ENCODE measurements around the gene CCDC150. TPM values are rescaled to one million over a fixed set of nuclear protein-coding genes. Genes with fewer than 3 reads are reported as not detected.

The CCDC150 gene
- total RNA-seq, 1 experiment from 2014 or later, result 19.0 TPM

DNA sequence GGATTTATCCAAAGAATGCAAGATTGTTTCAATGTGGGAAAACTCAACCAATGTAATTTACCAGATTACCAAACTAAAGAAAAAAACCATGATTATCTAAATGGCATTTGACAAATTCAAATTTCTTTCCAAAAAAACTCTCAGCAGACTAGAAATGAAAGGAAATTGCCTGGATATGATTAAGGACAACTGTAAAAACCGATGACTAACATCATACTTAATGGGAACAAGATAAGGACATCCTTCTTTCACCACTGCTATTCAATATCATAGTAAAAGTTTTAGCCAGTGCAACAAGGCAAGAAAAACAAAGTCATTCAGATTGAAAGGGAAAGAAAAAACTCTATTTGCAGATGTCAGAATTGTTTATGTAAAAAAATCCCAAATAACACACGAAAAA lies 4.4 kb upstream of the CCDC150 start:
- H3K27ac ChIP-seq (ENCODE audit: low read length), result no peak overlapping the region
- H3K36me3 ChIP-seq (ENCODE audit: control insufficient read depth, insufficient read depth, low read length), result peaks cover 2% of the 10 kb centered on the region; the same call in 1 of the 2 replicates
- no peak overlapping the region for H3K4me3 ChIP-seq (ENCODE audit: low read depth in 2 of 2, low read length in 2 of 2)
- H3K4me1 ChIP-seq (ENCODE audit: control insufficient read depth, insufficient read depth, low read length), result peaks cover 2% of the 10 kb centered on the region
- POLR2A ChIA-PET, result no interaction called here
- CTCF ChIA-PET, result no interaction called here
- no peak for ATAC-seq
- H3K9me3 ChIP-seq (ENCODE audit: control insufficient read depth, insufficient read depth, low read depth, low read length), result 0 out of 2 replicates have a peak, but pooled peaks cover 6% of the 10 kb centered on the region
- intact Hi-C loops (cut with micrococcal nuclease; ENCODE audit: unreplicated experiment) (no loop called here), in situ Hi-C loops (cut with HindIII; ENCODE audit: low pct_unique_long_range_greater_than_20kb, low sequenced_read_pairs) (no loop called here)
- BruUV-seq (replicated peaks), result no TSS peak
- no peak for TF ChIP-seq SIN3A (IDR thresholded peaks at IDR 0.05; ENCODE audit: borderline replicate concordance, insufficient read depth, low read depth, low read length)
- TF ChIP-seq, protein P1, sequence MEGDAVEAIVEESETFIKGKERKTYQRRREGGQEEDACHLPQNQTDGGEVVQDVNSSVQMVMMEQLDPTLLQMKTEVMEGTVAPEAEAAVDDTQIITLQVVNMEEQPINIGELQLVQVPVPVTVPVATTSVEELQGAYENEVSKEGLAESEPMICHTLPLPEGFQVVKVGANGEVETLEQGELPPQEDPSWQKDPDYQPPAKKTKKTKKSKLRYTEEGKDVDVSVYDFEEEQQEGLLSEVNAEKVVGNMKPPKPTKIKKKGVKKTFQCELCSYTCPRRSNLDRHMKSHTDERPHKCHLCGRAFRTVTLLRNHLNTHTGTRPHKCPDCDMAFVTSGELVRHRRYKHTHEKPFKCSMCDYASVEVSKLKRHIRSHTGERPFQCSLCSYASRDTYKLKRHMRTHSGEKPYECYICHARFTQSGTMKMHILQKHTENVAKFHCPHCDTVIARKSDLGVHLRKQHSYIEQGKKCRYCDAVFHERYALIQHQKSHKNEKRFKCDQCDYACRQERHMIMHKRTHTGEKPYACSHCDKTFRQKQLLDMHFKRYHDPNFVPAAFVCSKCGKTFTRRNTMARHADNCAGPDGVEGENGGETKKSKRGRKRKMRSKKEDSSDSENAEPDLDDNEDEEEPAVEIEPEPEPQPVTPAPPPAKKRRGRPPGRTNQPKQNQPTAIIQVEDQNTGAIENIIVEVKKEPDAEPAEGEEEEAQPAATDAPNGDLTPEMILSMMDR (IDR thresholded peaks at IDR 0.05), result no peak
- no peak for TF ChIP-seq TCF7L2 (IDR thresholded peaks at IDR 0.05; ENCODE audit: low read depth, low read length)
- TF ChIP-seq, protein P2, sequence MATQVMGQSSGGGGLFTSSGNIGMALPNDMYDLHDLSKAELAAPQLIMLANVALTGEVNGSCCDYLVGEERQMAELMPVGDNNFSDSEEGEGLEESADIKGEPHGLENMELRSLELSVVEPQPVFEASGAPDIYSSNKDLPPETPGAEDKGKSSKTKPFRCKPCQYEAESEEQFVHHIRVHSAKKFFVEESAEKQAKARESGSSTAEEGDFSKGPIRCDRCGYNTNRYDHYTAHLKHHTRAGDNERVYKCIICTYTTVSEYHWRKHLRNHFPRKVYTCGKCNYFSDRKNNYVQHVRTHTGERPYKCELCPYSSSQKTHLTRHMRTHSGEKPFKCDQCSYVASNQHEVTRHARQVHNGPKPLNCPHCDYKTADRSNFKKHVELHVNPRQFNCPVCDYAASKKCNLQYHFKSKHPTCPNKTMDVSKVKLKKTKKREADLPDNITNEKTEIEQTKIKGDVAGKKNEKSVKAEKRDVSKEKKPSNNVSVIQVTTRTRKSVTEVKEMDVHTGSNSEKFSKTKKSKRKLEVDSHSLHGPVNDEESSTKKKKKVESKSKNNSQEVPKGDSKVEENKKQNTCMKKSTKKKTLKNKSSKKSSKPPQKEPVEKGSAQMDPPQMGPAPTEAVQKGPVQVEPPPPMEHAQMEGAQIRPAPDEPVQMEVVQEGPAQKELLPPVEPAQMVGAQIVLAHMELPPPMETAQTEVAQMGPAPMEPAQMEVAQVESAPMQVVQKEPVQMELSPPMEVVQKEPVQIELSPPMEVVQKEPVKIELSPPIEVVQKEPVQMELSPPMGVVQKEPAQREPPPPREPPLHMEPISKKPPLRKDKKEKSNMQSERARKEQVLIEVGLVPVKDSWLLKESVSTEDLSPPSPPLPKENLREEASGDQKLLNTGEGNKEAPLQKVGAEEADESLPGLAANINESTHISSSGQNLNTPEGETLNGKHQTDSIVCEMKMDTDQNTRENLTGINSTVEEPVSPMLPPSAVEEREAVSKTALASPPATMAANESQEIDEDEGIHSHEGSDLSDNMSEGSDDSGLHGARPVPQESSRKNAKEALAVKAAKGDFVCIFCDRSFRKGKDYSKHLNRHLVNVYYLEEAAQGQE (IDR thresholded peaks at IDR 0.05; ENCODE audit: insufficient read depth in 1 of 2, low read depth in 2 of 2, low read length in 1 of 2), result no peak
- no peaks in the 10 kb centered on the region for H3K27me3 ChIP-seq (ENCODE audit: control insufficient read depth, insufficient read depth, low read length)
- no peak for DNase-seq (ENCODE audit: low read depth, low spot score)

DNA sequence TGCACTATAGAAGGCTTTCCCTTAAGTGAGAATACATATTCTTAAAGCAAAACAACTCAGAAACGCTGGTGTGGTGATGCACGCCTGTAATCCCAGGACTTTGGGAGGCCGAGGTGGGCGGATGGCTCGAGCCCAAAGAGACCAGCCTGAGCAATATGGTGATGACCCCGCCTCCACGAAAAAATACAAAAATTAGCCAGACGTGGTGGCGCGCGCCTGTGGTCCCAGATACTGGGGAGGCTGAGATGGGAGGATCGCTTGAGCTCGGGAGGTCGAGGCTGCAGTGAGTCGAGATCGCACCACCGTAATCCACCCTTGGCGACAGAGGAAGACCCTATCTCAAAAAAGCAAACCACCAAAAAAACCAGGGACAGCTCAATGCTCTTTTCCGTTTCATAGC lies 750 bp upstream of the CCDC150 start:
- peaks cover 2% of the 10 kb centered on the region; the same call in 1 of the 2 replicates for H3K36me3 ChIP-seq (ENCODE audit: control insufficient read depth, insufficient read depth, low read length)
- ATAC-seq (no peak), DNase-seq (ENCODE audit: low read depth, low spot score) (no peak)
- peak overlapping the region; percentile 60; the same call in 1 of the 2 replicates for H3K27ac ChIP-seq (ENCODE audit: low read length)
- H3K9me3 ChIP-seq (ENCODE audit: control insufficient read depth, insufficient read depth, low read depth, low read length), result no peaks in the 10 kb centered on the region
- H3K4me1 ChIP-seq (ENCODE audit: control insufficient read depth, insufficient read depth, low read length), result peaks cover 8% of the 10 kb centered on the region
- peak overlapping the region; percentile 86 to 94 for H3K4me3 ChIP-seq (ENCODE audit: low read depth in 2 of 2, low read length in 2 of 2)
- intact Hi-C loops (cut with micrococcal nuclease; ENCODE audit: unreplicated experiment) (no loop called here), in situ Hi-C loops (cut with HindIII; ENCODE audit: low pct_unique_long_range_greater_than_20kb, low sequenced_read_pairs) (no loop called here)
- no TSS peak for BruUV-seq (replicated peaks)
- H3K27me3 ChIP-seq (ENCODE audit: control insufficient read depth, insufficient read depth, low read length), result no peaks in the 10 kb centered on the region
- ChIA-PET POLR2A (no interaction called here), CTCF (no interaction called here)
- TF ChIP-seq, protein P2 (IDR thresholded peaks at IDR 0.05; ENCODE audit: insufficient read depth in 1 of 2, low read depth in 2 of 2, low read length in 1 of 2), result no peak
- TF ChIP-seq, protein P1 (IDR thresholded peaks at IDR 0.05), result no peak
- TF ChIP-seq TCF7L2 (IDR thresholded peaks at IDR 0.05; ENCODE audit: low read depth, low read length) (no peak), POLR2AphosphoS5 (IDR thresholded peaks at IDR 0.05; ENCODE audit: low read depth, low read length) (no peak), SIN3A (IDR thresholded peaks at IDR 0.05; ENCODE audit: borderline replicate concordance, insufficient read depth, low read depth, low read length) (no peak)

All from Panc1 (cell line).